Natural killer cell treated with Interleukin-12 subunit alpha and Interleukin-12 subunit beta and Interleukin-15 and Interleukin-18, amount 100 ng/mL, for 72 hours (primary cell): ENCODE measurements around the gene TBC1D5. TPM values are rescaled to one million over a fixed set of nuclear protein-coding genes. Genes with fewer than 3 reads are reported as not detected.
A peak's percentile ranks its signal among the peaks of the same experiment; 100 is the strongest.

Source experiments
- ATAC-seq, 2 donors: fragments of 150-1000 bp; cut with Tn5 transposase in 1 of 2; sonication (Bioruptor Pico), chemical (Tn5 transposase) in 1 of 2; 2 replicates each; pipeline ENCODE4 v1.10.0; 2021
- DNase-seq: peaks from one replicate; pipeline ENCODE4 v3.0.0; 2022; ENCODE audit warnings: low spot score
- H3K27ac Mint-ChIP-seq, 2 donors: 1 replicate in 1 of 2; 2 replicates in 1 of 2; pipeline ENCODE4 v1.8.0; 2022; ENCODE audit warnings: mixed read lengths in 2 of 2, mild to moderate bottlenecking in 1 of 2, moderate library complexity in 1 of 2
- H3K27me3 Mint-ChIP-seq, 2 donors: 1 replicate in 1 of 2; 2 replicates in 1 of 2; pipeline ENCODE4 v1.8.0; 2022; ENCODE audit warnings: mixed read lengths in 2 of 2
- H3K36me3 Mint-ChIP-seq: one replicate; pipeline ENCODE4 v1.8.0; 2022; ENCODE audit warnings: mixed read lengths
- H3K4me1 Mint-ChIP-seq, 2 donors: 1 replicate in 1 of 2; 2 replicates in 1 of 2; pipeline ENCODE4 v1.8.0; 2022; ENCODE audit warnings: low read depth in 2 of 2, mixed read lengths in 2 of 2, mild to moderate bottlenecking in 1 of 2
- H3K4me3 Mint-ChIP-seq: one replicate; pipeline ENCODE4 v1.8.0; 2022; ENCODE audit warnings: mixed read lengths
- H3K9me3 Mint-ChIP-seq: 2 replicates; pipeline ENCODE4 v1.8.0; 2022; ENCODE audit warnings: mixed read lengths
- total RNA-seq, 2 donors: library from RNA; stranded (reverse); gene quantifications; one replicate each; pipeline ENCODE4 v1.2.3, GENCODE V29; 2022

The TBC1D5 gene
- total RNA-seq, 2 donors from 2014 or later = 43.4 to 51.6 TPM

DNA sequence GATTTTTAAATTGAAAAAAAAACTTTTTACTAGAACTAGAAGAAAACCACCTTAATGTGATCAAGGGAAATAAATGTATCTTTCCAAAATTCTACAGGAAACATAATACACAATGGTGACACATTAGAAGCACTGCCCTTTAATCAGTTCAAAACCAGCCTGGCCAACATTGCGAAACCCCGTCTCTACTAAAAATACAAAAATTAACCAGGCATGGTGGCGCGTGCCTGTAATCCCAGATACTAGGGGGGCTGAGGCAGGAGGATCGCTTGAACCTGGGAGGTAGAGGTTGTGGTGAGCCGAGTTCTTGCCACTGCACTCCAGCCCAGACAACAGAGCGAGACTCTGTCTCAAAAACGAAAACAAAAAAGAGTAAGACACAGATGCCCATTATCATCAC is 134.5 kb downstream of the TBC1D5 start:
- ATAC-seq = no peak
- H3K9me3 Mint-ChIP-seq = peaks cover 3% of the 10 kb centered on the region
- peak overlapping the region in 1 of 2 donors; percentile 66 for H3K27ac Mint-ChIP-seq
- no peak for DNase-seq
- peaks cover 4% of the 10 kb centered on the region for H3K36me3 Mint-ChIP-seq
- H3K27me3 Mint-ChIP-seq = no peaks in the 10 kb centered on the region
- no peak overlapping the region for H3K4me3 Mint-ChIP-seq
- H3K4me1 Mint-ChIP-seq = peaks cover 6 to 13% of the 10 kb centered on the region in 2 donors

DNA sequence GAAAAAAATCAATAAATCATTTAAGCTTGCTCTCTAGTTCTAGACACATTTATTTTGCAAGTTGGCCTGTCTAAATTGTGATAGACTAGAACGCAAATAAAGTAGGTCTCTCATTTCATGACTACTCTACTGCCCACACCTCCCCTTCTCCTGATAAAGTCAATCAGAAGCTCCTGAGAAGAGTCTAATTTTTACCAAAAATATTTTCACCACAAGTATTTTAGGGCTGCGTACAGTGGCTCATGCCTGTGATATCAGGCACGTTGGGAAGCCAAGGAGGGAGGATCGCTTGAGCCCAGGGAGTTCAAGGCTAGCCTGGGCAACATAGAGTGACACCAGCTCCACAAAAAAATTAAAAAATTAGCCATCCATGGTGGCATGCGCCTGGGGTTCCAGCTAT is 136.5 kb downstream of the TBC1D5 start:
- no peak overlapping the region for H3K27ac Mint-ChIP-seq
- no peak for ATAC-seq
- H3K36me3 Mint-ChIP-seq = no peaks in the 10 kb centered on the region

DNA sequence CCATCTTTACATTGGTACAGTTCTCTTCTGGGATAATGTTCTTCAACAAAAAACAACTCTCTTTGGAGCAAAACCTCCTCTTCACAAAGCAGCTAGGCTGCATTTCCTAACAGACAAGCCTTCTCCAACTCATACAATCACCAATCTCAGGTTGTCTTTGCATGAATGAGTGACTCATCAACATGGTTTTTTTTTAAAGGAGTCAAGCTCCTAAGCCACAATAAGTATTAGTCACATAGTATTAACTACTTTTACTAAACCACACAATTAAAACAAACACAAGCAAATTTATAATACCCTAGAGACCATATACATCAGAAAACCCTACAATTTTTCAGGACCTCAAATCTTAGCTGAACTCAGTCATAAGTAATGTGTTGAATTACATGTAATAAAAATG is 137.4 kb downstream of the TBC1D5 start:
- ATAC-seq (no peak), DNase-seq (no peak)
- Mint-ChIP-seq H3K27ac (no peak overlapping the region), H3K36me3 (no peaks in the 10 kb centered on the region), H3K9me3 (peaks cover 3% of the 10 kb centered on the region), H3K27me3 (no peaks in the 10 kb centered on the region), H3K4me3 (no peak overlapping the region), H3K4me1 (peaks cover 6 to 16% of the 10 kb centered on the region in 2 donors)

More for the DNA sequence above, 136.5 kb downstream of the TBC1D5 start:
- Mint-ChIP-seq H3K4me3 (no peak overlapping the region), H3K9me3 (peaks cover 3% of the 10 kb centered on the region), H3K4me1 (peaks cover 6 to 16% of the 10 kb centered on the region in 2 donors), H3K27me3 (no peaks in the 10 kb centered on the region)
- no peak for DNase-seq

- no peak overlapping the region for H3K4me3 Mint-ChIP-seq
- peaks cover 3% of the 10 kb centered on the region for H3K9me3 Mint-ChIP-seq
- no peak for DNase-seq
- H3K27me3 Mint-ChIP-seq = no peaks in the 10 kb centered on the region
- ATAC-seq = no peak
- H3K27ac Mint-ChIP-seq = no peak overlapping the region
- no peaks in the 10 kb centered on the region for H3K36me3 Mint-ChIP-seq
- H3K4me1 Mint-ChIP-seq = peaks cover 10 to 19% of the 10 kb centered on the region in 2 donors
These were observed 140.3 kb downstream of the TBC1D5 start for GRCh38 chr3:17602126-17602525.

DNA sequence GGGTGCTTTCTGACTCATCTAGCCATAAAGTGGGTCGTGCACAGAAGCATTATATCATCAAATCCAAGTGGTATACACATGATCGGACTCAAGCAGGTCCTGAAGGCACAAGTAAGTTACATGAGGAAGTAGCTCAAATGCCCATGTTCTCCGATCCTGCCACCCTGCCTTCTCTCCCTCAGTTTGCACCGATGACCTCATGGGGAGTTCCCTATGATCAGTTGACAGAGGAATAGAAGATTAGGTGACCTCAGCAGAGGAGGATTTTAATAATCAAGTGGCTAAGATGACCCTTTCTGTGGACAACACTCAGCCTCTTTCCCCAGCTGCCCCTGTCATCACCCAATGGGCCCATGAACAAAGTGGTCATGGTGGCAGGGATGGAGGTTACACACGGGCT is 149.5 kb downstream of the TBC1D5 start:
- DNase-seq (no peak), ATAC-seq (no peak)
- H3K4me3 Mint-ChIP-seq = no peak overlapping the region
- H3K36me3 Mint-ChIP-seq = peaks cover 19% of the 10 kb centered on the region
- H3K27me3 Mint-ChIP-seq = no peaks in the 10 kb centered on the region
- H3K9me3 Mint-ChIP-seq = peaks cover 16% of the 10 kb centered on the region
- H3K4me1 Mint-ChIP-seq = peaks cover 0 to 9% of the 10 kb centered on the region in 2 donors
- H3K27ac Mint-ChIP-seq = no peak overlapping the region

DNA sequence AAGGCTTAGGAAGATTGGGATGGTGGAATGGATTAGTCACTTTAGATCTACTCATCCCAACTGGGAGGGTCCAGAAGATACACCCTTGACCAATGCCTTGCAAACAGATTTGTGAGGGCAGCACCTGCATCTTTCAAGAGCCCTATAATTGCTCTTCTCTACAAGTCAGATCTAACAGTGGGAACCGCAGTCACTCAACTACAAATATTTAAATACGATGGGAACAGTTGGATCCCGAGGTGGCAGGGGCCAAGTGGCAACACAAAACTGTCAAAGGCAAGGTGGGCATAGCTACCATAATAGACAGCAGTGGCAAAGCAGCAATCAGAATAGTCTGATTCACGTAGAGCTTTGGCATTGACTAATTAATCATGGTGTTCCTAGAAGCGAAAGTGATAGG is 152.0 kb downstream of the TBC1D5 start:
- no peaks in the 10 kb centered on the region for H3K27me3 Mint-ChIP-seq
- H3K4me1 Mint-ChIP-seq = peaks cover 6 to 9% of the 10 kb centered on the region in 2 donors
- no peak for DNase-seq
- no peak overlapping the region for H3K27ac Mint-ChIP-seq
- peaks cover 19% of the 10 kb centered on the region for H3K36me3 Mint-ChIP-seq
- peaks cover 16% of the 10 kb centered on the region for H3K9me3 Mint-ChIP-seq
- H3K4me3 Mint-ChIP-seq = no peak overlapping the region
- ATAC-seq = no peak

DNA sequence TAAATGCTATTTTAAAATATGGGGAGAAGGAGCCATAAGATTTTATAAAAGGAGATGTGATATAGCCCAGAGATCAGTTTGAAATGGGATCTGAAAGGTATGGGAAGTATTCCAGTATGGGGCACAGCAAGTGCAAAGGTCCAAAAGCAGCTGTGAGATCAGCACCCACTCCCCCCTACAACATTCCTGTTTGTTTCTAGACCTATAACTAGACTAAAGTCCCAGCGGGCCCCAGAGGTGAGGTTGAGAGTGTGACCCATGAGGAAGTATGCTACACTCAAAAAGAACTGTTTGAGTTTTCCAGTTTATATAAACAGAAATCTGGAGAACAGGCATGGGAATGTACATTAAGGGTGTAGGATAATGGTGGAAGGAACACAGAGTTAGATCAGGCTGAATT is 152.5 kb downstream of the TBC1D5 start:
- ATAC-seq (no peak), DNase-seq (no peak)
- peaks cover 19% of the 10 kb centered on the region for H3K36me3 Mint-ChIP-seq
- H3K27me3 Mint-ChIP-seq = no peaks in the 10 kb centered on the region
- no peak overlapping the region for H3K4me3 Mint-ChIP-seq
- peaks cover 9% of the 10 kb centered on the region in 2 donors for H3K4me1 Mint-ChIP-seq
- H3K27ac Mint-ChIP-seq = no peak overlapping the region
- peaks cover 16% of the 10 kb centered on the region for H3K9me3 Mint-ChIP-seq

- Mint-ChIP-seq H3K9me3 (peaks cover 16% of the 10 kb centered on the region), H3K4me3 (no peak overlapping the region), H3K4me1 (peaks cover 9% of the 10 kb centered on the region in 2 donors), H3K27me3 (no peaks in the 10 kb centered on the region), H3K36me3 (peaks cover 15% of the 10 kb centered on the region), H3K27ac (no peak overlapping the region)
- DNase-seq (no peak), ATAC-seq (no peak)
These were observed 154.0 kb downstream of the TBC1D5 start for GRCh38 chr3:17588422-17588821.

- Mint-ChIP-seq H3K4me3 (no peak overlapping the region), H3K4me1 (peaks cover 9 to 10% of the 10 kb centered on the region in 2 donors), H3K27me3 (no peaks in the 10 kb centered on the region), H3K27ac (no peak overlapping the region), H3K36me3 (peaks cover 13% of the 10 kb centered on the region), H3K9me3 (peaks cover 15% of the 10 kb centered on the region)
- no peak for ATAC-seq
- no peak for DNase-seq
These were observed 156.8 kb downstream of the TBC1D5 start for GRCh38 chr3:17585394-17586325.

DNA sequence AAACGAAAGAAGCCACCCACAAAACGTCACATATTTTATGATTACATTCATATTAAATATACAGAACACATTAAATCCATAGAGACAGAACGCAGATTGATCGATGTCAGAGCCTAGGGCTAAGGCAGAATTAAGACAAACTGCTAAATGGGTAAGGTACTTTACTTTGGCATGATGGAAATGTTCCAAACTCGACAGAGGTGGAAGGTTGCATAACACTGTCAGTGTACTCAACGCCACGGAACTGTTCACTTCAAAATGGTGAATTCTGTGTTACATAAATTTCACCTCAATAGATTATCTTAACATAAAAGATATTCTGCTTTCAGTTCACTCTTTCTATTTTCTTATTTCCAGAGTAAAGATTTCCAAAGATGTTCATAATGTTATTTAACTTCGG is 158.4 kb downstream of the TBC1D5 start:
- H3K9me3 Mint-ChIP-seq = no peaks in the 10 kb centered on the region
- no peaks in the 10 kb centered on the region for H3K27me3 Mint-ChIP-seq
- peaks cover 3 to 9% of the 10 kb centered on the region in 2 donors for H3K4me1 Mint-ChIP-seq
- ATAC-seq (no peak), DNase-seq (no peak)
- H3K36me3 Mint-ChIP-seq = no peaks in the 10 kb centered on the region
- no peak overlapping the region for H3K27ac Mint-ChIP-seq
- no peak overlapping the region for H3K4me3 Mint-ChIP-seq

DNA sequence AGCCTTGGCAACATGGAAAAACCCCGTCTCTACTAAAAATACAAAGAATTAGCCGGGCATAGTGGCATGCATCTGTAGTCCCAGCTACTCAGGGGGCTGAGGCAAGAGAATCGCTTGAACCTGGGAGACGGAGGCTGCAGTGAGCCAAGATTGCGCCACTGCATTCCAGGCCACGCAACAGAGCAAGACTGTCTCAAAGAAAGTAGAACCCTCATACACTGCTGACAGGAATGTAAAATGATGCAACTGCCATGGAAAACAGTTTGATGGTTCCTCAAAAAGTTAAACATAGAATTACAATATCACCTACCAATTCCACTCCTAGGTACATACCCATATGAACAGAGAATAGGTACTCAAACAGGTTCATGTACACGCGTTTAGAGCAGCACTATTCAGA is 158.9 kb downstream of the TBC1D5 start:
- Mint-ChIP-seq H3K27ac (no peak overlapping the region), H3K9me3 (no peaks in the 10 kb centered on the region), H3K4me3 (no peak overlapping the region), H3K36me3 (no peaks in the 10 kb centered on the region), H3K27me3 (no peaks in the 10 kb centered on the region), H3K4me1 (peaks cover 3 to 9% of the 10 kb centered on the region in 2 donors)
- ATAC-seq (no peak), DNase-seq (no peak)

DNA sequence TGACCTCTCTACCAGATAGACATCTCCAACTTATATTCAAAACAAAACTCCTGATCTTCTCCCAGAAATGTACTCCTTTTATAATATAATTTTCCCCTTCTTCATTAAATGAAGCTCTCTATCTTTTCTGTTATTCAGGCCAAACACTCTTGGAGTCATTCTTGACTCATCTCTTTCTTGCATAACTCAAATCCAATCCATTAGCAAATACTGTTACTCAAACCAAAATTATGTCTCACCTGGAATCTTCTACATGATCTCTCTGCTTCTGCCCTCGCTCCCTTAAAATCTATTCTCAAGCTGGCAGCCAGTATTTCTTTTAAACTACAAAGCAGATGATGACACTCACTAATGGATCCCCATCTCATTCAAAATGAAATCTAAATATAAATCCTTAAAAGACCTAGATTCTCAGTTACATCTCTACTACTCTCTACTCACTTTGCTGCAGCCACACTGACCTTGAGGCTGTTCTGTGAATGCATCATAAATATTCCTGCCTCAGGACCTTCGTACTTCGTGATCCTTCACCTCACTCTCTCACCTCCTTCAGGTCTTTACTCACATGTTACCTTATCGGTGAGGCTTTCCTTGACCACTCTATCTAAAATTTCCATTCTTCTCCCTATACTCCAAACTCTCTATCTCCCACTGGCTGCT is 160.9 kb downstream of the TBC1D5 start:
- no peaks in the 10 kb centered on the region for H3K36me3 Mint-ChIP-seq
- no peak for DNase-seq
- no peak overlapping the region for H3K27ac Mint-ChIP-seq
- no peaks in the 10 kb centered on the region for H3K9me3 Mint-ChIP-seq
- peaks cover 3 to 9% of the 10 kb centered on the region in 2 donors for H3K4me1 Mint-ChIP-seq
- no peak overlapping the region for H3K4me3 Mint-ChIP-seq
- ATAC-seq = no peak
- no peaks in the 10 kb centered on the region for H3K27me3 Mint-ChIP-seq

DNA sequence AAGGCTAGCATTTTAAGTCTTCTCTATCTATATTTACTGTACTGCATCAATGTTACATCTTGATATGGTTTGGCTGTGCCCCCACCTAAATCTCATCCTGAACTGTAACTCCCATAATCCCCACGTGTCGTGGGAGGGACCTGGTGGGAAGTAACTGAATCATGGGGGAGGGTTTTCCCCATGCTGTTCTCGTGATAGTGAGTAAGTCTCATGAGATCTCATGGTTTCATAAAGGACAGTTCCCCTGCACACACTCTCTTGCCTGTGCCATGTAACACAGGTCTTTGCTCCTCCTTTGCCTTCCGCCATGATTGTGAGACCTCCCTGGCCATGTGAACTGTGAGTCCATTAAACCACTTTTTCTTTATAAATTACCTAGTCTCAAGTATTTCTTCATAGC is 161.5 kb downstream of the TBC1D5 start:
- H3K27ac Mint-ChIP-seq = no peak overlapping the region
- ATAC-seq (no peak), DNase-seq (no peak)
- H3K9me3 Mint-ChIP-seq = no peaks in the 10 kb centered on the region
- no peak overlapping the region for H3K4me3 Mint-ChIP-seq
- H3K4me1 Mint-ChIP-seq = peaks cover 3 to 8% of the 10 kb centered on the region in 2 donors
- H3K27me3 Mint-ChIP-seq = no peaks in the 10 kb centered on the region
- no peaks in the 10 kb centered on the region for H3K36me3 Mint-ChIP-seq
